Neural progenitor cell (in vitro differentiated cells): ENCODE results near the gene SOX5. TPM values are rescaled to one million over a fixed set of nuclear protein-coding genes. Genes with fewer than 3 reads are reported as not detected.

Experiments used
- DNase-seq: peaks from one replicate; pipeline ENCODE4 v3.0.0-alpha.2; 2016; ENCODE audit warnings: low spot score
- H2AFZ ChIP-seq: fragments of 200-600 bp; sonication (generic); replicated peaks from 2 replicates; pipeline ENCODE4 v1.6.1; 2016; ENCODE audit warnings: antibody characterized with exemption
- H3F3A ChIP-seq: fragments of 200-600 bp; sonication (generic); 2 replicates; pipeline ENCODE4 v1.6.1; 2016; ENCODE audit warnings: antibody characterized with exemption, low read depth
- H3K27ac ChIP-seq: fragments of 200-600 bp; sonication (generic); 2 replicates; pipeline ENCODE4 v1.5.1; 2016; ENCODE audit warnings: mild to moderate bottlenecking
- H3K27me3 ChIP-seq: fragments of 200-600 bp; sonication (generic); 2 replicates; pipeline ENCODE4 v1.6.1; 2016; ENCODE audit warnings: mild to moderate bottlenecking, moderate library complexity
- H3K36me3 ChIP-seq: fragments of 200-600 bp; sonication (generic); 2 replicates; pipeline ENCODE4 v1.5.1; 2016
- H3K4me1 ChIP-seq: fragments of 200-600 bp; sonication (generic); 2 replicates; pipeline ENCODE4 v1.6.1; 2016; ENCODE audit warnings: mixed run types
- H3K4me2 ChIP-seq: fragments of 200-600 bp; sonication (generic); 2 replicates; pipeline ENCODE4 v1.6.1; 2016
- H3K4me3 ChIP-seq: fragments of 200-600 bp; sonication (generic); 2 replicates; pipeline ENCODE4 v1.5.1; 2016
- H3K79me2 ChIP-seq: fragments of 200-600 bp; sonication (generic); 2 replicates; pipeline ENCODE4 v1.6.1; 2016; ENCODE audit warnings: low read depth
- H3K9ac ChIP-seq: fragments of 200-600 bp; sonication (generic); 2 replicates; pipeline ENCODE4 v1.6.1; 2016
- H3K9me3 ChIP-seq: fragments of 200-600 bp; sonication (generic); 2 replicates; pipeline ENCODE4 v1.5.1; 2016; ENCODE audit warnings: low read depth
- H4K20me1 ChIP-seq: fragments of 200-600 bp; sonication (generic); 2 replicates; pipeline ENCODE4 v1.6.1; 2016; ENCODE audit warnings: low read depth
- H3K27ac Mint-ChIP-seq: 3 replicates; pipeline ENCODE4 v1.8.0; 2021; ENCODE audit warnings: mixed read lengths
- H3K27me3 Mint-ChIP-seq: 2 replicates; pipeline ENCODE4 v1.8.0; 2022; ENCODE audit warnings: low read depth, mild to moderate bottlenecking, inconsistent platforms, moderate library complexity, mixed read lengths; ENCODE audit not compliant: insufficient read depth
- H3K36me3 Mint-ChIP-seq: 3 replicates; pipeline ENCODE4 v1.8.0; 2021; ENCODE audit warnings: mixed read lengths
- H3K4me1 Mint-ChIP-seq: 3 replicates; pipeline ENCODE4 v1.8.0; 2021; ENCODE audit warnings: mixed read lengths
- H3K4me3 Mint-ChIP-seq: 3 replicates; pipeline ENCODE4 v1.8.0; 2021; ENCODE audit warnings: mild to moderate bottlenecking, moderate library complexity, mixed read lengths
- H3K9me3 Mint-ChIP-seq: 3 replicates; pipeline ENCODE4 v1.8.0; 2020; ENCODE audit warnings: mixed read lengths
- EZH2 ChIP-seq: fragments of 200-600 bp; sonication (generic); IDR thresholded peaks from 2 replicates; pipeline ENCODE4 v1.6.1; 2017; ENCODE audit warnings: antibody characterized with exemption, mild to moderate bottlenecking, moderate library complexity
- EZH2phosphoT487 ChIP-seq: fragments of 200-600 bp; sonication (generic); IDR thresholded peaks from 2 replicates; pipeline ENCODE4 v1.6.1; 2017; ENCODE audit warnings: antibody characterized with exemption
- total RNA-seq: library from RNA; depleted of rRNA; stranded (reverse); fragments of >200 nt; gene quantifications from 2 replicates; pipeline ENCODE4 v1.2.3, GENCODE V29; 2015; ENCODE audit warnings: low replicate concordance
- TF ChIP-seq, protein P1 (sequence below): fragments of 200-600 bp; sonication (generic); IDR thresholded peaks from 2 replicates; pipeline ENCODE4 v1.5.1; 2017; ENCODE audit warnings: antibody characterized with exemption, mild to moderate bottlenecking

SOX5 gene
- total RNA-seq, 1 donor from 2014 or later, result 79.5 TPM

DNA sequence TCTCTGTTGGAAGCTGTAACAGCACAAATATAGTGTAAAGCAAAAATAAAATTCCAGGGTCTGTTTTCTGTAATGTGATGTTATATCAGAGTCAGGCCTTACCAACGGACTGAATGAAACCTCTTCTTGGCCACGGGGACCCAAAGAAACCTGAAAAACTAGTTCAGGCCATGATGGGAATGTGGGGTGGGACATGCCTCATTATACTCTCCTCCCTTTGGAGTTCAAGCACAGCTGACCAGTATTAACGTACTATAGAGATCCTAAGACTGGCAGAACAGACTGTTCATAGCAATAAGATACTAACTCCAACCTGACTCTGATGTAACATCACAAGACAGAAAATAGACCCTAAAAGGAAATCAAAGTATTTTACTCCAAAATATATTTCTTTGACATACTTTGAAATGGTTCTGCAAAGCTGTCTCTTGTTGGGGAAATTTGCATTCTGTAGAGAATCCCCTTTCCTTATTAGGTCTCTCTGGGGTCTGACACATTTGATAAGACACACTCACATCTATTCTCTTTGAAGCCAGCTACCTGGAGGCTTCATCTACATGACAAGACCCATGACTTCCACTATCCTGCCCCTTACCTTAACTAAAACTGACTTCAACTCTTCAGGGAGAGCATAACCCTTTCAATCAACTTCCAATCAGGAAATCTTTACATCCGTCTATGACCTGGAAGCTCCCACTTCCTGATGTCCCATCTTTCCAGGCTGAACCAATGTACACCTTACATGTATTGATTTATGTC lies 444.6 kb downstream of the SOX5 start:
- no peaks in the 10 kb centered on the region for H3K4me1 ChIP-seq
- Mint-ChIP-seq H3K36me3 (no peaks in the 10 kb centered on the region), H3K4me1 (no peaks in the 10 kb centered on the region), H3K4me3 (no peak overlapping the region), H3K9me3 (no peaks in the 10 kb centered on the region), H3K27me3 (no peaks in the 10 kb centered on the region), H3K27ac (no peak overlapping the region)
- H3K4me3 ChIP-seq, result no peak overlapping the region
- no peak for TF ChIP-seq EZH2
- TF ChIP-seq EZH2phosphoT487, result no peak
- TF ChIP-seq, protein P1, sequence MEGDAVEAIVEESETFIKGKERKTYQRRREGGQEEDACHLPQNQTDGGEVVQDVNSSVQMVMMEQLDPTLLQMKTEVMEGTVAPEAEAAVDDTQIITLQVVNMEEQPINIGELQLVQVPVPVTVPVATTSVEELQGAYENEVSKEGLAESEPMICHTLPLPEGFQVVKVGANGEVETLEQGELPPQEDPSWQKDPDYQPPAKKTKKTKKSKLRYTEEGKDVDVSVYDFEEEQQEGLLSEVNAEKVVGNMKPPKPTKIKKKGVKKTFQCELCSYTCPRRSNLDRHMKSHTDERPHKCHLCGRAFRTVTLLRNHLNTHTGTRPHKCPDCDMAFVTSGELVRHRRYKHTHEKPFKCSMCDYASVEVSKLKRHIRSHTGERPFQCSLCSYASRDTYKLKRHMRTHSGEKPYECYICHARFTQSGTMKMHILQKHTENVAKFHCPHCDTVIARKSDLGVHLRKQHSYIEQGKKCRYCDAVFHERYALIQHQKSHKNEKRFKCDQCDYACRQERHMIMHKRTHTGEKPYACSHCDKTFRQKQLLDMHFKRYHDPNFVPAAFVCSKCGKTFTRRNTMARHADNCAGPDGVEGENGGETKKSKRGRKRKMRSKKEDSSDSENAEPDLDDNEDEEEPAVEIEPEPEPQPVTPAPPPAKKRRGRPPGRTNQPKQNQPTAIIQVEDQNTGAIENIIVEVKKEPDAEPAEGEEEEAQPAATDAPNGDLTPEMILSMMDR, result no peak
- no peak overlapping the region for H3K9ac ChIP-seq
- H3K4me2 ChIP-seq, result no peak overlapping the region
- H3K79me2 ChIP-seq, result no peaks in the 10 kb centered on the region
- H3K36me3 ChIP-seq, result no peaks in the 10 kb centered on the region
- no peak overlapping the region for H2AFZ ChIP-seq
- H3K27me3 ChIP-seq, result no peaks in the 10 kb centered on the region
- H3K9me3 ChIP-seq, result no peaks in the 10 kb centered on the region
- H3F3A ChIP-seq, result peaks cover 4% of the 10 kb centered on the region
- no peak overlapping the region for H3K27ac ChIP-seq
- H4K20me1 ChIP-seq, result no peaks in the 10 kb centered on the region
- DNase-seq, result no peak

DNA sequence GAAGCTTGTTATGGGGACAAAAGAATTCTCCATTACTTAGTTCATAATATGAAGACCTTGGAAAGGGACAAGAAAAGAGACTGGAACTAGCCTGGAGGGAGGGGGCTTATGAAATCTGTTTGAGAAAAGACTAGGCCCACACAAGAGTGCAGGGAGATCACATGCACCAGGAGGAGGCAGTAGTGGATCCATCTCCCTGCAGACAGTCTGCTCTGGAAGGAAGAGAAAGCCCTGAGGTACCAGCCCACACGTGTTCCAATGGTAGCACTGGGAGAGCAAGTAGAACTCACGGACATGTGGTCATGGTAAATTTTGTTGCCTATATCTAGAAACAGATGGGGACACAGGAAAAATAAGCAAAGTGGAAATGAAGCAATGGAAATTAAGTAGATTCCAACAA lies 445.4 kb downstream of the SOX5 start:
- H3K79me2 ChIP-seq, result no peaks in the 10 kb centered on the region
- H3K9ac ChIP-seq, result no peak overlapping the region
- no peaks in the 10 kb centered on the region for H3K27me3 ChIP-seq
- Mint-ChIP-seq H3K36me3 (no peaks in the 10 kb centered on the region), H3K9me3 (no peaks in the 10 kb centered on the region), H3K4me1 (no peaks in the 10 kb centered on the region), H3K4me3 (no peak overlapping the region), H3K27ac (no peak overlapping the region), H3K27me3 (no peaks in the 10 kb centered on the region)
- H2AFZ ChIP-seq, result no peak overlapping the region
- H3K4me3 ChIP-seq, result no peak overlapping the region
- H3K4me1 ChIP-seq, result no peaks in the 10 kb centered on the region
- peaks cover 4% of the 10 kb centered on the region for H3F3A ChIP-seq
- H3K27ac ChIP-seq, result no peak overlapping the region
- no peaks in the 10 kb centered on the region for H4K20me1 ChIP-seq
- no peaks in the 10 kb centered on the region for H3K36me3 ChIP-seq
- TF ChIP-seq EZH2phosphoT487 (no peak), EZH2 (no peak)
- TF ChIP-seq, protein P1, result peak; percentile 13
- no peaks in the 10 kb centered on the region for H3K9me3 ChIP-seq
- no peak for DNase-seq
- no peak overlapping the region for H3K4me2 ChIP-seq

DNA sequence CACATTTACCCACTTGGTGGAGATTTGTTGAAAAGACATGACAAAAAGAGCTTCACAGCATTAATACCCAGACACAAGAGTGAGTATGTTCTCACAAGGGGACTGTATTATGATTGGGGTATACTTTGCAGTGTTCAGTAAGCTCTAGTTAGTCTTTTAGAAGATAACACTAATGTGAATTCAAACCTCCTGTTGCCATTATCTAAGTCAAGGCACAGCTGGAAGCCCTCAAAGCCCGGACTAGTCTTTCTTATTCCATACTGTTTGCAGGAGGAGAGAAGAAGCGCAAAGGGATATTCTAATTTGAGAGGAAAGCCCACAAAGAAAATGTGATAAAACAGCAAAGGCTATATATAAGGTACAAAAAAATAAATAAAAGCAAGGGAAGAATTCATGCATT lies 445.9 kb downstream of the SOX5 start:
- Histone ChIP-seq H3K4me3 (no peak overlapping the region), H2AFZ (peak overlapping the region; percentile 52), H3K4me2 (no peak overlapping the region), H3K4me1 (no peaks in the 10 kb centered on the region), H3K9me3 (peaks cover 2% of the 10 kb centered on the region), H3K79me2 (no peaks in the 10 kb centered on the region), H4K20me1 (no peaks in the 10 kb centered on the region), H3K36me3 (no peaks in the 10 kb centered on the region), H3F3A (peaks cover 4% of the 10 kb centered on the region), H3K9ac (no peak overlapping the region), H3K27ac (no peak overlapping the region), H3K27me3 (no peaks in the 10 kb centered on the region)
- no peaks in the 10 kb centered on the region for H3K36me3 Mint-ChIP-seq
- TF ChIP-seq EZH2phosphoT487 (no peak), EZH2 (no peak)
- TF ChIP-seq, protein P1, result no peak
- H3K9me3 Mint-ChIP-seq, result no peaks in the 10 kb centered on the region
- H3K4me3 Mint-ChIP-seq, result no peak overlapping the region
- H3K27me3 Mint-ChIP-seq, result no peaks in the 10 kb centered on the region
- DNase-seq, result no peak
- no peak overlapping the region for H3K27ac Mint-ChIP-seq
- H3K4me1 Mint-ChIP-seq, result no peaks in the 10 kb centered on the region
